ENCODE results near the gene PFDN4. TPM values are rescaled to one million over a fixed set of nuclear protein-coding genes. Genes with fewer than 3 reads are reported as not detected.

Gene PFDN4
- total RNA-seq, 1 donor from 2014 or later, result 30.4 TPM

DNA sequence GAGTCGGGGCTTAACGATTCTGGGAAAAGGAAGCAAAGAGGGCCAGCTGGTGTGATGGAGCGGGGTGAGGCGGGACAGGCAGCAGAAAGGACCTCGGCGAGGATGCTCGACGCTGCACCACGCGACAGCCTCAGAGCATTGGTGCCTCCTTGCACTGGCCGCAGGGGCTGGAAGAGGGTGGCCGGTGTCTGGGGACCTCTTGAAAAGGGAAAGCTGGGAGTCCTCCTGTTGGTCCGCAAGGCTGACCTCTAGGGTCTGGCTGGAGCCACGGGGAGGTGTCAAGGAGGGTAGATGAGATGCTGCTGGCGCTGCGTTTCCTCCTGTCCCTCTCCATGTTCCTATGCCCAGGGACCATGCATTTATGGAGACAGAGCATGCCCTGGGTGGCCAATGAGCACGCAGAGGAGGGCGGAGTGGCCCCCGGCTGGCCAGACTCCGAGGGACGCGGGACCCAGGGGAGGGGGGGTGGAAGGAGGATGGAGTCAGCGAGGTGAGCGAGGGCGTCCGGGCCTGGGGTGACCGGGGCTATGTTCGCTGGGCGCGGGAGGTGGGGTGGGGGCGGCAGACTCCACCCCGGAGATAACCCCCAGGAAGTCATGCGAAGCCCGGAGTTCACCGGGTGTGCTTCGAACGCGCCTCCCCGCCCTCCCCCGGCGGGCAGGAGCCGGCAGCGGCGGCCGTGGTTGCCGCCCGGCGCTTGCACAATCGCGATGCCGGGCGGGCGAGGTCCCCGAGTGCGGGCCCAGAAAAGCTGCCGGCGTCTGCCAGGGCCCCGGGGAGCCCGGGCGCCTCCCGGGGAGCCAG, 34.0 kb upstream of the PFDN4 start, which contains the start of gene CYP24A1:
TSS of gene CYP24A1 (minus strand) at position 334 of the 804 bp plus-strand sequence. CDS start 407 bp downstream, outside the sequence.
- intact Hi-C loops (cut with micrococcal nuclease), result no loop called here

DNA sequence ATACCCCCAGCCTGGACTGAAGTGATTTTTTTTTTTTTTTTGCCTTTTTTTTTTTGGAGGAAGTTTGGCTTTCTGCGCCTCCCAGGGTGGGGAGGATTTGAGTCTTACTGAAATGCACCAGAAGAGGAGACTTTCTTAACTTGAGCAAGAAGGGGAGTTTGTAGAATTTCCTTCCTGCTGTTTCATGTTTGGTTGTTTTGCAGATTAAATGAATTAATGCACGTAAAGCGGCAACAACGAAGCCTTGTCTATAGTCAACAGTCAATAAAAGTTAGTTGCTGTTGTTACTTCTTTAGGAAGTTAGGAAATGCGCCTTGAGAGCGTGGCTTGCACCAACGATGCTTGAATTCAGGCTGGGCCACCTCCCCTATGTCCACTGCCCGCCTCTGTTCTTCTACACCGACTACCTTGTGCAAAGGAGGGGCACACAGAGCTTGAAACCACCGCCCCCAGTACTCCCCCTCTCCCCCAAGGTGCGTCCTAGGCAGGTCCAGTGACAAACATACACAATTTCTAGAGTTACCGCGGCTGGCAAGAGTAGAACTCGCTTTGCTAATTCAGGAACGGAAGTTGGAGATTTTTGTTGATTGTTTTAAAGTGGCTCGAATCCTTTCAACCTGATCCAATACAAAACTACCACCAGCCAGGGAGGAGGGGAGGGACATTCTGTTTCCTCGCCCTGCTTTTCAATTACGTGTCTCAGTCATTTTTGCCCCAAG, 33.3 kb upstream of the PFDN4 start:
- intact Hi-C loops (cut with micrococcal nuclease), result no loop called here

GRCh38 chr20:54176610-54177009, 31.3 kb upstream of the PFDN4 start:
- intact Hi-C loops (cut with micrococcal nuclease), result no loop called here

- intact Hi-C loops (cut with micrococcal nuclease), result no loop called here
These were observed 30.5 kb upstream of the PFDN4 start for GRCh38 chr20:54177378-54177777.

GRCh38 chr20:54178256-54178655, 29.6 kb upstream of the PFDN4 start:
- intact Hi-C loops (cut with micrococcal nuclease), result no loop called here

- intact Hi-C loops (cut with micrococcal nuclease), result no loop called here
These were observed 27.9 kb upstream of the PFDN4 start for GRCh38 chr20:54179946-54180345.

GRCh38 chr20:54180931-54181330, 27.0 kb upstream of the PFDN4 start:
- intact Hi-C loops (cut with micrococcal nuclease), result no loop called here

DNA sequence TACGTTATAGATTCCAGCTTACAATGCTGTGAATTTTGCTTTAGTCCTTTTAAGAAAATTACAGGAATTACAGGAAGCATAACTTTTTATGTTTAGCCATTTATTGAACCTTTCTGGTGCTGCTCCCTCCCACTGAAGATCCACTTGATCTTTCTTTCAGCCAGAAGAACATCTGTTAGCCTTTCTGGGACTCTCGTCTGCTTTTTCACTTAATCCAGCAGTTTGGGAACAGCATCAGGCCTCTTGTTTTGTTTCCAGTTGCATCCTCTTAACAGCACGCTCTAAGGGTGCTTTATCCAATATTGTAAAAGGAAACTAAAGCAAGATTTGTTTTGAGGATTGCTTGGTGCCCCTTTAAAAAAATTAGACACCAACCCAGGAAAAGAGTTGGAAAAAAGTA, 23.8 kb upstream of the PFDN4 start:
- intact Hi-C loops (cut with micrococcal nuclease), result no loop called here

DNA sequence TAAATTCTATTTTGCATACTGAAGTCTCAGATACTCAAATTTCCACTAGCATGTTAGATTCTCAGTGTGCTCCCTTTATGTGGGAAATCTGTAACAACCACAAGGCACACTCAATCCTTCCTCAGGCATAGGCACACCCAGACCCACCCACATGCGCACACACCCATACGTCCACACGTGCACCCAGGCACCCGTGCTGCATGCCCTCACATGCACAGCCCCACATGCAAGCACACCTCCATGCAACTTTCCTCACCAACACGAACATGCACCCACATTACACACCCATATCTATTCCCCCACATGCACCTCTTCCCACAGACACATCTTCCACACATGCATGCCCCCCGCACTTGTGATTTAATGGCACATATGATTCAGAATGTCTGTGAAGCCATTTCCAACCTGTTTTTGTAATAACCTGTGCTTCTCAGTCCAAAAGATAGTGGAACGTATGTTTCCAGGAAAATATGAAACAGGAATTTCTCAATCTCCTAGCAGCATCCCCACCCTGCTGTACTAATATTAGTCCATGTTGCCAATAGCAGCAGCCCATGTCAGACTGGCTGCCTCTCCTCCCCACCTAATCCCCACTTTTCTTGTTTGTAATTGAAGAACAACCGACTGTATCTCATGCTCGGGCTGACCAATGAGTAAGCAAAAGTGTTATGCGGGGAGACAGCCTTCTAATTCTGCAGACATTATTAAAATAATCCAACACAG, 22.8 kb upstream of the PFDN4 start:
- intact Hi-C loops (cut with micrococcal nuclease), result no loop called here

DNA sequence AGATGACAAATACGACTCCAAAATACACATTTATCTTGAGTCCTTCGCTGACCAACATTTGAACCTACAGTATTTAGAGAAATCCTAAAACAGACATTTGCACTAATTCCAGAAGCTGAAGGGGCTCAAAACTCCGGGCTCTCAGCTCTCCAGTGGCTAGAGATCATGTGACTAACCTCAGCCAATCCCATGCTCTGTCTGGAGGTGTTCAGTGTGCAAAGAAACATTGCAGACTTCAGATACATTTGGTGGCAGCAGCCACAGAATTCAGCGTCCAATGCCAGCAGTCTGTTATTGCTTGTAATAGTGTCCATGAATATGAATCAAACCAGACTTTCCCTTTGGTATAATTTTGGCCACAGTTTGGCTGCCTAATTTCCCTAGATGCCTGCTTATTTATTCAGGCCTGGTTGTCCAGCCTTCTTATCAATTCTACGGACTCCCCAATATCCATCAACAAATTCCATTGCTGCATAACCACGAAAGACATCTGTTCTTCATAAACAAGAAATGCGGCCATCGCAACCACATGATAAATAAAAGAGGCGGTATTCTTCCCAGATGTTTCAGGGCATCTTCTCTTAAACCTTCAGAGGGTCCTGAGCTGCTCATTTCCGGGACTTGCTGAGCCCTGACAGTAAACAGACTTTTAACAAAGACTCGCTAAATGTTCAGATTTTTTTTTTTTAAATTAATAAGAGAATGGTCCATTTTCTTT, 19.6 kb upstream of the PFDN4 start:
- intact Hi-C loops (cut with micrococcal nuclease), result no loop called here

GRCh38 chr20:54189630-54190029, 18.3 kb upstream of the PFDN4 start:
- intact Hi-C loops (cut with micrococcal nuclease), result loop anchor here (10.0 kb wide), 1 partner anchor 615 kb away; no protein-coding TSS in a partner anchor

- intact Hi-C loops (cut with micrococcal nuclease), result loop anchor here (10.0 kb wide), 1 partner anchor 615 kb away; no protein-coding TSS in a partner anchor
These were observed 17.7 kb upstream of the PFDN4 start for GRCh38 chr20:54190217-54190616.

GRCh38 chr20:54193817-54194216, 14.1 kb upstream of the PFDN4 start:
- intact Hi-C loops (cut with micrococcal nuclease), result loop anchor here (10.0 kb wide), 1 partner anchor 619 kb away; no protein-coding TSS in a partner anchor

GRCh38 chr20:54194724-54195438, 13.0 kb upstream of the PFDN4 start:
- intact Hi-C loops (cut with micrococcal nuclease), result loop anchor here (10.0 kb wide), 1 partner anchor 620 kb away; no protein-coding TSS in a partner anchor

DNA sequence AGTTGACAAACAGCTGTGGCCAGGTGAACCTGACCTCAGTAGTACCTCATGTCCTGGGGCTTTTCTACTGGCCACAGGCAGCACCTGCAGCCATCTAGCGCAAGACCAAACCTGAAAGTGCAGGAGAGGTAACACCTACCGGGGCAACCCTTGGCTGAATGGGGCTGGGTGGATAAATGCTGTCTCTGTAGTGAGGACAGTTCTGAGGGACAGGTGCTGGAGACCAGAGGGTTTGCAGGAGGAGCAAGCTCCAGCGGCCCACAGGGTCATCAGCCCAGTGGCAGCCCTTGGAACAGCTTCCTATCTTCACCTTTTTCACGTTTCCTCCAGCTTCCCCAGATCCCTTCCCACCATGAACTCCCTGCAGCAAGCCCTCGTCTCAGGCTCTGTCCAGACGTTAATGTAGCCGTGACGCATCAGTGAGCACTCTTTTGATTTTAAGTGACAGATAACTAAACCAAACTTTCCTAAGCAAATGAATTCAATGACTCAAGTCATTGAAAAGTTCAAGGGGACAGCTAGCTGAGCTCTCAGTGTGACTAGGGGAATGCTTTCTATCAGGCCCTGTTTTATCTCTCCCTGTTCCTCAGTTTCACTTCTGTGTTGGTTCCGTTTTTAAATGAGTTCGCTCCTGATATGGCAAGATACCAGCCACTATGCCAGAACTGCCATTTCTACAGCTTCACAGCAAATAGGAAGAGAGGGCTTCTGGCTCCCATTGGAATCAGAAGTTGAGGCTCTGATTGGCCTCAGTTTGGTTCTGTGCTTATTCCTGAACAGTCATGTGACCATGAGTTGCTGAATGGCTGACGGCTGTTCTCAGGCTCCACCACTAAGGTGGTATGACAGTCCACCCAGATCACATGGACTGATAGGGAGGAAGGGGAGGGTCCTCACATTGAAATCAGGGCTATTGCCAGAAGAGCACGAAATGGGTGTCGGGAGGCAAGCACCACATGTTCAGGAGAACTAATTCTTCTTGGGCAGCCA, 12.1 kb upstream of the PFDN4 start:
- intact Hi-C loops (cut with micrococcal nuclease), result loop anchor here (10.0 kb wide), 1 partner anchor 621 kb away; no protein-coding TSS in a partner anchor

DNA sequence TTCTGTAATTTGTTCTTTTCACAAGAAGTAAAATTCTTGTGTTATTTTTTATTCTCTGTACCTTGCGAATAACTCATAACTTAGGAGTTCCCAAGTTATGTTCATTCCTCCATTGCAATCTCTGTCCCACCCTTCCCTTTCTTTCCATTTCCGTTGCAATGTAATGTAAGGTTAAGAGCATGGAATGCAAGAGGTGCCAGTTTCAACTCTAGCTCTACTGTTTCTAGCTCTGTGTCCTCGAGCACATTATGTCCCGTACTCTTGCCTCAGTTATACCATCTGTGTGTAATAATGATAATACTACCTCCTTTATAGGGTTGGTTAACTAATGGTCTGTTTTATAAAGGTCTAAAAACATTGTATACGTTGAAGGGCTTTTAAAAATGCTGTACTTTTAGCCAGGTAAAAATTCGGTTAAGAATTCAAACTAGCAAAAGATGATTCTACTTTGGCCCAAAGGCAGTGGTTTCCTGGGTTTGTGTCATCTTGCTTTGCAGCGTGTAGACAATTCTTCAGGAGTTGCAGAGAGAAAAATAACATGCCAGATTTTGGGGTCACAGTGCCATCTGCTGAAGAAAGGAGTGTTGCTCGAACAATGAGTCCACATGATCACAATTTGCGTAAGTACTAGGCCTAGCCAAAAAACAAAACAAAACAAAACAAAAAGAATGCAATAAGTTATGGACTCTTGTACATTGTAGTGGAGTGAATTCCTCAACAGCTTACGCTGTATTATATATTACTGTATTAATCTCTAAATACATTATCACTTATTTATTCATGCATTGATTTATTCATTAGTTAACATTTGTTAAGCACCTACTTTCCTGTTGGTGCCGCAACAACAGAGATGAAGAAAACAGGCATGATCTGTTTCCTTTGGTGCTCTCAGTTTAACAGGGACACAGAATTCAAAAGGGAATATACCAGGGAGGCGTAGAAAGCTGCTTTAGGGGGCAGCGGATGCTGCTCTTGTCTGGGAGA, 10.0 kb upstream of the PFDN4 start:
- intact Hi-C loops (cut with micrococcal nuclease), result loop anchor here (10.0 kb wide), 1 partner anchor 623 kb away; no protein-coding TSS in a partner anchor

DNA sequence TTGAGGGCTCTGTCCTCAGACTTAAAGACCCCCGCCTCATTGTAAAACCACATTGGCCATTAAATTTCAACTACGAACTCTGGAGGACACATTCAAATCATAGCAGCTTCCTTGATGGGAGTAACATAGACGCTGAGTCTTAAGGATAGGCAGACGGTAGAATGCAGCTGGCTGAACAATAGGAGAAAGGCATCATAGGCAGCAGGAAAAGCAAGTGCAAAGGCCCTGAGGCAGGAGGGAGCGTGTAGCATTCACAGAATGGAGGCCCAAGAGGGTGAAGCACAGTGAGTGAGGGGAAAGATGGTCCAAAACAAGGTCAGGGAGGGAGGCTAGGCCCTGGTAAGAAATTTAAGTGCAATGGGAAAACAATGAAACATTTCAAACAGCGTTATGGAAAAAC, 8.6 kb upstream of the PFDN4 start:
- intact Hi-C loops (cut with micrococcal nuclease), result loop anchor here (1.0 to 10.0 kb wide), 2 partner anchors 103 to 624 kb away; no protein-coding TSS in a partner anchor

Measured in T-helper 2 cell treated with Interferon-gamma antibody and Interleukin-4, amounts not matched to agents 100 ng/mL and 5 ng/mL, for 36 hours (primary cell).